GM23338 (cell line): ENCODE measurements around the gene OR10P1.

Experiments
- CREB1 ChIP-seq: fragments of 250-450 bp; sonication (Bioruptor Pico); IDR thresholded peaks from 2 replicates; pipeline ENCODE4 v1.5.0; 2020; ENCODE audit warnings: low read depth, mild to moderate bottlenecking, moderate library complexity
- EZH2 ChIP-seq: fragments of 200-600 bp; sonication (generic); IDR thresholded peaks from one replicate; pipeline ENCODE4 v1.8.0; 2017; ENCODE audit warnings: antibody characterized with exemption, mild to moderate bottlenecking, low read depth; ENCODE audit not compliant: unreplicated experiment
- EZH2phosphoT487 ChIP-seq: fragments of 200-600 bp; sonication (generic); IDR thresholded peaks from one replicate; pipeline ENCODE4 v1.8.1; 2018; ENCODE audit warnings: antibody characterized with exemption; ENCODE audit not compliant: unreplicated experiment
- JUNB ChIP-seq: IDR thresholded peaks from one replicate; pipeline ENCODE4 v1.6.1; 2016; ENCODE audit warnings: antibody characterized with exemption; ENCODE audit not compliant: unreplicated experiment
- NANOG ChIP-seq: IDR thresholded peaks from 2 replicates; pipeline ENCODE4 v1.6.1; 2016; ENCODE audit warnings: antibody characterized with exemption, borderline replicate concordance
- POLR2AphosphoS5 ChIP-seq: IDR thresholded peaks from 2 replicates; pipeline ENCODE4 v1.6.1; 2016; ENCODE audit warnings: antibody characterized with exemption, low read depth
- REST ChIP-seq: IDR thresholded peaks from one replicate; pipeline ENCODE4 v1.6.1; 2018; ENCODE audit warnings: antibody characterized with exemption; ENCODE audit not compliant: unreplicated experiment
- ZNF114 ChIP-seq: fragments of 250-450 bp; sonication (Bioruptor Pico); IDR thresholded peaks from 2 replicates; pipeline ENCODE4 v1.5.0; 2020; ENCODE audit warnings: mild to moderate bottlenecking, moderate library complexity
- TF ChIP-seq, protein P1 (sequence below), 2 experiments: fragments of 200-600 bp in 1 of 2; sonication (generic) in 1 of 2; conservative IDR thresholded peaks; 2 replicates each; pipeline versions ENCODE4 v1.5.1 to v1.6.1; 2016 to 2017; ENCODE audit warnings: antibody characterized with exemption in 2 of 2, low read depth in 2 of 2, mild to moderate bottlenecking in 2 of 2, moderate library complexity in 1 of 2
- TF ChIP-seq, protein P2 (sequence below): IDR thresholded peaks from 2 replicates; pipeline ENCODE4 v1.6.1; 2016; ENCODE audit warnings: antibody characterized with exemption

DNA sequence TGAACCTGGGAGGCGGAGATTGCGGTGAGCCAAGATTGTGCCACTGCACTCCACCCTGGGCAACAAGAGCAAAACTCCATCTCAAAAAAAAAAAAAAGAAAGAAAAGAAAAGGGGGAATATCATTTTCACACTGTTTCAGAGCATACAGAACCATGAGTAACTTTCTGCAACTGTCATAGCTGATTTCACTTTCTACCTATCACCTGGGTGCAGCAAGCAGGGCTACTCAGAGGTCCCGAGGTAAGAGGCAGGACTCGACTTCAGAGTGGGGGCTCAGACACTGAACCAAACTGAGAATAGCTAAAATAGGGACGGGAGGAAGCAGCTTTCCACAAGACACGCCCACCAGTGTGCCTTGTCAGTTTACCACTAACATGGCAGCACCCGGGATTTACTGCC is 29.8 kb downstream of the OR10P1 start:
- TF ChIP-seq, protein P1, sequence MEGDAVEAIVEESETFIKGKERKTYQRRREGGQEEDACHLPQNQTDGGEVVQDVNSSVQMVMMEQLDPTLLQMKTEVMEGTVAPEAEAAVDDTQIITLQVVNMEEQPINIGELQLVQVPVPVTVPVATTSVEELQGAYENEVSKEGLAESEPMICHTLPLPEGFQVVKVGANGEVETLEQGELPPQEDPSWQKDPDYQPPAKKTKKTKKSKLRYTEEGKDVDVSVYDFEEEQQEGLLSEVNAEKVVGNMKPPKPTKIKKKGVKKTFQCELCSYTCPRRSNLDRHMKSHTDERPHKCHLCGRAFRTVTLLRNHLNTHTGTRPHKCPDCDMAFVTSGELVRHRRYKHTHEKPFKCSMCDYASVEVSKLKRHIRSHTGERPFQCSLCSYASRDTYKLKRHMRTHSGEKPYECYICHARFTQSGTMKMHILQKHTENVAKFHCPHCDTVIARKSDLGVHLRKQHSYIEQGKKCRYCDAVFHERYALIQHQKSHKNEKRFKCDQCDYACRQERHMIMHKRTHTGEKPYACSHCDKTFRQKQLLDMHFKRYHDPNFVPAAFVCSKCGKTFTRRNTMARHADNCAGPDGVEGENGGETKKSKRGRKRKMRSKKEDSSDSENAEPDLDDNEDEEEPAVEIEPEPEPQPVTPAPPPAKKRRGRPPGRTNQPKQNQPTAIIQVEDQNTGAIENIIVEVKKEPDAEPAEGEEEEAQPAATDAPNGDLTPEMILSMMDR (conservative IDR thresholded peaks at IDR 0.05; ENCODE audit: low read depth in 2 of 2) = no peak
- TF ChIP-seq POLR2AphosphoS5 (no peak), REST (no peak), EZH2 (no peak), ZNF114 (CRISPR knock-in tag) (no peak), NANOG (no peak), CREB1 (CRISPR knock-in tag) (no peak), EZH2phosphoT487 (no peak), JUNB (no peak)
- TF ChIP-seq, protein P2, sequence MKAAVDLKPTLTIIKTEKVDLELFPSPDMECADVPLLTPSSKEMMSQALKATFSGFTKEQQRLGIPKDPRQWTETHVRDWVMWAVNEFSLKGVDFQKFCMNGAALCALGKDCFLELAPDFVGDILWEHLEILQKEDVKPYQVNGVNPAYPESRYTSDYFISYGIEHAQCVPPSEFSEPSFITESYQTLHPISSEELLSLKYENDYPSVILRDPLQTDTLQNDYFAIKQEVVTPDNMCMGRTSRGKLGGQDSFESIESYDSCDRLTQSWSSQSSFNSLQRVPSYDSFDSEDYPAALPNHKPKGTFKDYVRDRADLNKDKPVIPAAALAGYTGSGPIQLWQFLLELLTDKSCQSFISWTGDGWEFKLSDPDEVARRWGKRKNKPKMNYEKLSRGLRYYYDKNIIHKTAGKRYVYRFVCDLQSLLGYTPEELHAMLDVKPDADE = no peak
